Measurements from ENCODE around the gene GADD45A. TPM values are rescaled to one million over a fixed set of nuclear protein-coding genes. Genes with fewer than 3 reads are reported as not detected.

The GADD45A gene
- polyA plus RNA-seq, 1 donor (not counting 4 experiments of a cell fraction or from before 2014, with no cell fraction given): 151 TPM

DNA sequence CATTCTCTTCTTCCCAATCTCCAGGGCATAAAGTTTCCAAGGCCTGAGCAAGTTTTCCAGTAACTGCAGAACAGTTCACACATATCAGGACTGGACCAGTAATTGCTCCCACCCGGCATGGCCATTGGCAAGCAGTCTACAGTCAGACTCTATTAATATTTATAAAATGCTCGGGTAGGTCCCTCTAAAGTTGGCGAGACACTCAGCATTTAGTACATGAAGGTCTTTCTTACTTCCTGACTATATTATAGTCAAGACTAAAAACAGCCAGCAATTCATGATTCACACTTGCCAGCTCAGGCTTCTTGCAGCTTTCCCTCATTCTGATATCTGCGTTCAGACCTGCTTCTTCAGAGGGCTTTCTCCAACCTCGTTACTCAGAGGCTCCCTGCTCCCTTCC is 25.4 kb downstream of the GADD45A start:
- Histone ChIP-seq H2AFZ (ENCODE audit: control insufficient read depth, low read length) (no peak overlapping the region), H3K79me2 (ENCODE audit: control insufficient read depth, insufficient read depth, low read length) (peaks cover 17% of the 10 kb centered on the region), H3K9me1 (ENCODE audit: control insufficient read depth, extremely low read depth, insufficient read depth, low read length) (no peaks in the 10 kb centered on the region), H3K27me3 (ENCODE audit: control insufficient read depth, extremely low read depth, insufficient read depth, low read length) (no peaks in the 10 kb centered on the region), H3K9ac (ENCODE audit: control insufficient read depth, extremely low read depth, insufficient read depth, low read length) (peak overlapping the region; percentile 26), H3K27ac (ENCODE audit: control insufficient read depth, insufficient read depth, low read length) (peak overlapping the region; percentile 71), H3K4me1 (ENCODE audit: control insufficient read depth, extremely low read depth, insufficient read depth, low read length) (peaks cover 52% of the 10 kb centered on the region), H3K36me3 (ENCODE audit: control insufficient read depth in 2 of 2, extremely low read depth in 1 of 2, insufficient read depth in 2 of 2, low read length in 2 of 2) (peaks cover 14 to 16% of the 10 kb centered on the region in 2 experiments), H3K4me3 (ENCODE audit: control insufficient read depth in 2 of 3, extremely low read depth in 1 of 3, insufficient read depth in 2 of 3, low read depth in 1 of 3, low read length in 3 of 3) (peak overlapping the region in 1 of 3 experiments; percentile 30), H4K20me1 (ENCODE audit: control insufficient read depth, extremely low read depth, insufficient read depth, low read length) (no peaks in the 10 kb centered on the region), H3K4me2 (ENCODE audit: control insufficient read depth, extremely low read depth, insufficient read depth, low read depth, low read length) (peak overlapping the region; percentile 65), H3K9me3 (ENCODE audit: control insufficient read depth, low read depth, low read length) (no peaks in the 10 kb centered on the region)
- FAIRE-seq (peak; percentile 85), DNase-seq (ENCODE audit: low read depth, low spot score) (no peak)
- dilution Hi-C loops (cut with MboI; ENCODE audit: extremely low pct_ligation_motif_present, low sequenced_read_pairs): no loop called here
- TF ChIP-seq, protein P1, sequence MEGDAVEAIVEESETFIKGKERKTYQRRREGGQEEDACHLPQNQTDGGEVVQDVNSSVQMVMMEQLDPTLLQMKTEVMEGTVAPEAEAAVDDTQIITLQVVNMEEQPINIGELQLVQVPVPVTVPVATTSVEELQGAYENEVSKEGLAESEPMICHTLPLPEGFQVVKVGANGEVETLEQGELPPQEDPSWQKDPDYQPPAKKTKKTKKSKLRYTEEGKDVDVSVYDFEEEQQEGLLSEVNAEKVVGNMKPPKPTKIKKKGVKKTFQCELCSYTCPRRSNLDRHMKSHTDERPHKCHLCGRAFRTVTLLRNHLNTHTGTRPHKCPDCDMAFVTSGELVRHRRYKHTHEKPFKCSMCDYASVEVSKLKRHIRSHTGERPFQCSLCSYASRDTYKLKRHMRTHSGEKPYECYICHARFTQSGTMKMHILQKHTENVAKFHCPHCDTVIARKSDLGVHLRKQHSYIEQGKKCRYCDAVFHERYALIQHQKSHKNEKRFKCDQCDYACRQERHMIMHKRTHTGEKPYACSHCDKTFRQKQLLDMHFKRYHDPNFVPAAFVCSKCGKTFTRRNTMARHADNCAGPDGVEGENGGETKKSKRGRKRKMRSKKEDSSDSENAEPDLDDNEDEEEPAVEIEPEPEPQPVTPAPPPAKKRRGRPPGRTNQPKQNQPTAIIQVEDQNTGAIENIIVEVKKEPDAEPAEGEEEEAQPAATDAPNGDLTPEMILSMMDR (optimal IDR thresholded peaks at IDR 0.05 in 1 of 3, IDR thresholded peaks at IDR 0.05 in 1 of 3, conservative IDR thresholded peaks at IDR 0.05 in 1 of 3; ENCODE audit: extremely low read depth in 1 of 3, insufficient read depth in 2 of 3, low read length in 3 of 3): no peak
- no peak for TF ChIP-seq EZH2 (IDR thresholded peaks at IDR 0.05; ENCODE audit: low read length)

DNA sequence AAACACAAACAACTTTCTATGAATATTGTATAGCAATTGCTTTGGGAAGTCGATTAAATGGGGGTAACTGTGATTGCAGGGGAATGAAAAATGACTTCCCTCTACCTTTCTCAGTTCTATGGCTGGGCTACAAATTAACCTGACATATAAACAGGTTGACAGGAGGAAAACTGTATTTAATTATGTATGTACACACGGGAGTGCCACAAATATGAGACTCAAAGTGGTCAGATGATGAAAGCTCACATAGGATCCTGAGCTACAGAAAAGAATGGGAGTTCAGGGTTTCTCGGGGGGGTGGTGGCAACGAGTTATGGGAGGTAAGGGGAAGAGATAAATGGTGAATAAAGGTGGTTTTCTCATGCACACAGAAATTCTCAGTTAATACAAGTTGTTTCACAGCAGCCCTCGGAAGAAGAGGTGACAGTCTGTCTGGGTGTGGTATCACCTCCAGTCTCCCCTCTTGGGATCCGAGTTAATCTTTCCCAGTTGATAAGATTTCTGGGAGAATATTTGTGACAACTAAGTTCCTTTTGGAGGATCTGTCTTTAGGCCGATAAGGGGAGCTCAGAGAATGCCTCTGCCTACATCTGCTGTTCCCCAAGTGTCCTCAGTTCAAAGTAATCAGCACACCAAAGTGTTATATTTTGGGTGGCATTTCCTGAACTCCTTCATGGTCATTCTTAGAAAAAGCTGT is 26.3 kb downstream of the GADD45A start:
- FAIRE-seq: no peak
- dilution Hi-C loops (cut with MboI; ENCODE audit: extremely low pct_ligation_motif_present, low sequenced_read_pairs): no loop called here

More for the DNA sequence above, 26.3 kb downstream of the GADD45A start:
- Histone ChIP-seq H4K20me1 (ENCODE audit: control insufficient read depth, extremely low read depth, insufficient read depth, low read length) (no peaks in the 10 kb centered on the region), H3K4me2 (ENCODE audit: control insufficient read depth, extremely low read depth, insufficient read depth, low read depth, low read length) (peak overlapping the region; percentile 65), H3K27me3 (ENCODE audit: control insufficient read depth, extremely low read depth, insufficient read depth, low read length) (no peaks in the 10 kb centered on the region), H3K9me1 (ENCODE audit: control insufficient read depth, extremely low read depth, insufficient read depth, low read length) (no peaks in the 10 kb centered on the region), H3K27ac (ENCODE audit: control insufficient read depth, insufficient read depth, low read length) (peak overlapping the region; percentile 71), H2AFZ (ENCODE audit: control insufficient read depth, low read length) (no peak overlapping the region), H3K9ac (ENCODE audit: control insufficient read depth, extremely low read depth, insufficient read depth, low read length) (peak overlapping the region; percentile 26), H3K79me2 (ENCODE audit: control insufficient read depth, insufficient read depth, low read length) (peaks cover 21% of the 10 kb centered on the region), H3K4me1 (ENCODE audit: control insufficient read depth, extremely low read depth, insufficient read depth, low read length) (peaks cover 52% of the 10 kb centered on the region), H3K36me3 (ENCODE audit: control insufficient read depth in 2 of 2, extremely low read depth in 1 of 2, insufficient read depth in 2 of 2, low read length in 2 of 2) (peaks cover 7 to 9% of the 10 kb centered on the region in 2 experiments), H3K9me3 (ENCODE audit: control insufficient read depth, low read depth, low read length) (no peaks in the 10 kb centered on the region), H3K4me3 (ENCODE audit: control insufficient read depth in 2 of 3, extremely low read depth in 1 of 3, insufficient read depth in 2 of 3, low read depth in 1 of 3, low read length in 3 of 3) (no peak overlapping the region)
- DNase-seq (ENCODE audit: low read depth, low spot score): no peak
- TF ChIP-seq EZH2 (IDR thresholded peaks at IDR 0.05; ENCODE audit: low read length): no peak
- TF ChIP-seq, protein P1 (optimal IDR thresholded peaks at IDR 0.05 in 1 of 3, IDR thresholded peaks at IDR 0.05 in 1 of 3, conservative IDR thresholded peaks at IDR 0.05 in 1 of 3; ENCODE audit: extremely low read depth in 1 of 3, insufficient read depth in 2 of 3, low read length in 3 of 3): no peak

Measured in keratinocyte (primary cell).